Suprapubic skin (tissue), 4 donors: ENCODE data around the gene AFMID. TPM values are rescaled to one million over a fixed set of nuclear protein-coding genes. Genes with fewer than 3 reads are reported as not detected.
"Not testable (repeated sequence)": the region's sequence is repeated elsewhere in the genome, so short reads cannot be mapped to it uniquely, and the experiment has no call there.

Source experiments
- DNase-seq, 2 donors: peaks; one replicate each; pipeline ENCODE4 v3.0.0-alpha.2; 2019; ENCODE audit warnings: low spot score in 2 of 2
- H3K27ac ChIP-seq: fragments of 200-600 bp; sonication (generic); one replicate; pipeline ENCODE4 v1.5.1; 2019
- H3K27me3 ChIP-seq: fragments of 200-600 bp; sonication (generic); one replicate; pipeline ENCODE4 v1.5.1; 2019
- H3K36me3 ChIP-seq: fragments of 200-600 bp; sonication (generic); one replicate; pipeline ENCODE4 v1.5.1; 2019
- H3K4me1 ChIP-seq: fragments of 200-600 bp; sonication (generic); one replicate; pipeline ENCODE4 v1.5.1; 2019
- H3K4me3 ChIP-seq: fragments of 200-600 bp; sonication (generic); one replicate; pipeline ENCODE4 v1.5.1; 2019; ENCODE audit warnings: mild to moderate bottlenecking
- H3K9me3 ChIP-seq: fragments of 200-600 bp; sonication (generic); one replicate; pipeline ENCODE4 v1.5.1; 2019
- CTCF ChIP-seq, 2 donors: fragments of 200-600 bp in 1 of 2; fragments of 450-650 bp in 1 of 2; sonication (generic) in 1 of 2; IDR thresholded peaks; one replicate each; pipeline ENCODE4 v1.5.1; 2016 to 2019; ENCODE audit warnings: antibody characterized with exemption in 2 of 2, mild to moderate bottlenecking in 1 of 2, moderate library complexity in 1 of 2
- EP300 ChIP-seq: sonication (generic); formaldehyde crosslinking; IDR thresholded peaks from one replicate; pipeline ENCODE4 v1.6.1; 2017; ENCODE audit warnings: antibody characterized with exemption
- POLR2A ChIP-seq, 2 donors: fragments of 450-650 bp; IDR thresholded peaks; one replicate each; pipeline ENCODE4 v1.6.1; 2017; ENCODE audit warnings: antibody characterized with exemption in 2 of 2, mild to moderate bottlenecking in 2 of 2, moderate library complexity in 2 of 2
- POLR2AphosphoS5 ChIP-seq, 3 donors: sonication (generic); formaldehyde crosslinking; IDR thresholded peaks; one replicate each; pipeline ENCODE4 v1.6.1; 2017; ENCODE audit warnings: antibody characterized with exemption in 3 of 3
- WGBS: methylation state at CpG from one replicate; pipeline ENCODE4 v1.1.5; 2018; 5-methylcytosine and 5-hydroxymethylcytosine counted together
- total RNA-seq, 4 donors: library from RNA; depleted of rRNA; stranded (reverse); fragments of >200 nt; gene quantifications; one replicate each; pipeline ENCODE4 v1.1.0, GENCODE V29; 2016

Gene AFMID
- total RNA-seq, 4 donors from 2014 or later = 43.9 to 78.3 (median 66.1) TPM

DNA sequence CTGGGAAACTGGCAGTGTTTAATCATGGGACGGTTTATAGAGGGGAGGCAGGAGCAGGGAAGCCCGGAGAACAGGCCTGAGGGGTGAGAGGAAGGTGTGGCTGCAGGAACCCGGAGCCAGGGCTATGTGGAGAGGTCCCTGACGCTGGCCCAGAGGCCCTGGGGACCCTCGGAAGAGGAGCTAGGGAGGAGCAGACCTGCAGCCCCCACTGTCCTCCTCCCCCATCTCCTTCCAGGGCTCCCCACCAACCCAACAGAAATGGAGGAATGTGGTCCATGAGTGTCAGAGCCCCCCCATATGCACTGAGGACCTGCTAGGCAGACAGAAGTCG is 64.6 kb downstream of the AFMID start:
- Histone ChIP-seq H3K9me3 (no peaks in the 10 kb centered on the region), H3K4me3 (no peak overlapping the region), H3K36me3 (no peaks in the 10 kb centered on the region), H3K27me3 (peaks cover 3% of the 10 kb centered on the region), H3K27ac (no peak overlapping the region), H3K4me1 (peaks cover 27% of the 10 kb centered on the region)
- 52% methylated on average over 5 of the region's 6 CpGs for WGBS
- TF ChIP-seq EP300 = no peak
- TF ChIP-seq CTCF (IDR thresholded peaks at IDR 0.05) = no peak
- no peak for TF ChIP-seq POLR2A (IDR thresholded peaks at IDR 0.05)
- no peak for TF ChIP-seq POLR2AphosphoS5 (IDR thresholded peaks at IDR 0.05)
- no peak for DNase-seq

GRCh38 chr17:78252111-78252634 is 65.0 kb downstream of the AFMID start:
- Histone ChIP-seq H3K27ac (no peak overlapping the region), H3K36me3 (no peaks in the 10 kb centered on the region), H3K4me1 (peaks cover 27% of the 10 kb centered on the region), H3K9me3 (no peaks in the 10 kb centered on the region), H3K4me3 (no peak overlapping the region), H3K27me3 (peaks cover 3% of the 10 kb centered on the region)
- 72% methylated on average over 10 of the region's 12 CpGs for WGBS
- TF ChIP-seq EP300 (no peak), POLR2A (IDR thresholded peaks at IDR 0.05) (no peak), POLR2AphosphoS5 (IDR thresholded peaks at IDR 0.05) (no peak), CTCF (IDR thresholded peaks at IDR 0.05) (no peak)
- DNase-seq = no peak

- H3K36me3 ChIP-seq = no peaks in the 10 kb centered on the region
- peaks cover 8% of the 10 kb centered on the region for H3K27me3 ChIP-seq
- no peak for TF ChIP-seq POLR2AphosphoS5 (IDR thresholded peaks at IDR 0.05)
- H3K27ac ChIP-seq = no peak overlapping the region
- H3K9me3 ChIP-seq = no peaks in the 10 kb centered on the region
- no peak overlapping the region for H3K4me3 ChIP-seq
- DNase-seq = no peak
- H3K4me1 ChIP-seq = peaks cover 32% of the 10 kb centered on the region
- 83% methylated on average over 15 of the region's 15 CpGs for WGBS
Measured at GRCh38 chr17:78252701-78253635, 65.8 kb downstream of the AFMID start.

DNA sequence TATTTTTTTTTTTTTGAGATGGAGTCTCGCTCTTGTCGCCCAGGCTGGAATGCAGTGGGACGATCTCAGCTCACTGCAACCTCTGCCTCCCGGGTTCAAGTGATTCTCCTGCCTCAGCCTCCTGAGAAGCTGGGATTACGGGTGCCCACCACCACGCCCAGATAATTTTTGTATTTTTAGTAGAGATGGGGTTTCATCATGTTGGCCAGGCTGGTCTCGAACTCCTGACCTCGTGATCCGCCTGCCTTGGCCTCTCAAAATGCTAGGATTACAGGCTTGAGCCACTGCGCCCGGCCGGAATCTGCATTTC is 66.4 kb downstream of the AFMID start:
- WGBS = 90% methylated on average over 12 of the region's 12 CpGs
- H3K27me3 ChIP-seq = peaks cover 14% of the 10 kb centered on the region
- not testable (repeated sequence) for H3K36me3 ChIP-seq, H3K9me3 ChIP-seq, H3K27ac ChIP-seq, DNase-seq
- peak overlapping the region; percentile 98 for H3K4me3 ChIP-seq
- peaks cover 38% of the 10 kb centered on the region for H3K4me1 ChIP-seq

DNA sequence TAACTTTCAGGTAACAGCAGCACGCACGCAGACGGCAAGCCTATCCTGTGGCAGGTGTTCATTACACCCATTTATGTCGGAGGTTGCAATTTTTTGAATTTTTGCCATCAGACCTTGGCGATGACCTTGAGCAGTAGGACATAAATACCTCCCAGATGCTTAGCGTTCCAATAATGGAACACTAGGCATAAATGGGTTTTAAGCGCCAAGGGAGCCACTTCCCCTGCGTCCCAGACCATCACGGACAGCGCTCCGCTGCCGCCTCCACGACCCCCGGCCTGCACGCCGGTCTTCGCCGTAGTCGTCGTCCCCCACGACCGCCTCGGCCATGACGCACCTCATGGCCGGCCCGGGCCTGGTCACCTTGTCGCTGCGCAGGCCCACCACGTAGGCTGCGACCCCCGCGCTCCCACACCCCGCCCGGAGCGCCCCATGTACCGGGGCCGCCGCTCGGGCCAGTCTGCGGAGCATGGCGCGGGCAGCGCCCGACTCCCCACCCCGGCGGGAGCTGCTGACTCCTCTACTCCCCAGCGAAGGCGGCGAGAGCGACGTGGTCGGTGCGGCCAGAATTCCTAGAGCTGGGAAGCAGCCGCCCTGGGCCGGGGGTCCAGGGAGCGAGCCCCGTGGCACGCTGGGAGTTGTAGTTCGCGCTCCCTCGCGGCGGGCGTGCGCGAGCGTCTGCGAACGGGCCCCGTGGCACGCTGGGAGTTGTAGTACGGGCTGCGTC is 66.9 kb downstream of the AFMID start:
- Histone ChIP-seq H3K4me3 (peak overlapping the region; percentile 98), H3K27ac (peak overlapping the region; percentile 87), H3K4me1 (peaks cover 38% of the 10 kb centered on the region), H3K27me3 (peaks cover 11% of the 10 kb centered on the region), H3K9me3 (no peaks in the 10 kb centered on the region), H3K36me3 (no peaks in the 10 kb centered on the region)
- DNase-seq = peak; percentile 88 to 90
- under 1% methylated on average over 17 of the region's 73 CpGs for WGBS
- TF ChIP-seq POLR2A (IDR thresholded peaks at IDR 0.05) (no peak), EP300 (no peak), POLR2AphosphoS5 (IDR thresholded peaks at IDR 0.05) (no peak), CTCF (IDR thresholded peaks at IDR 0.05) (no peak)

DNA sequence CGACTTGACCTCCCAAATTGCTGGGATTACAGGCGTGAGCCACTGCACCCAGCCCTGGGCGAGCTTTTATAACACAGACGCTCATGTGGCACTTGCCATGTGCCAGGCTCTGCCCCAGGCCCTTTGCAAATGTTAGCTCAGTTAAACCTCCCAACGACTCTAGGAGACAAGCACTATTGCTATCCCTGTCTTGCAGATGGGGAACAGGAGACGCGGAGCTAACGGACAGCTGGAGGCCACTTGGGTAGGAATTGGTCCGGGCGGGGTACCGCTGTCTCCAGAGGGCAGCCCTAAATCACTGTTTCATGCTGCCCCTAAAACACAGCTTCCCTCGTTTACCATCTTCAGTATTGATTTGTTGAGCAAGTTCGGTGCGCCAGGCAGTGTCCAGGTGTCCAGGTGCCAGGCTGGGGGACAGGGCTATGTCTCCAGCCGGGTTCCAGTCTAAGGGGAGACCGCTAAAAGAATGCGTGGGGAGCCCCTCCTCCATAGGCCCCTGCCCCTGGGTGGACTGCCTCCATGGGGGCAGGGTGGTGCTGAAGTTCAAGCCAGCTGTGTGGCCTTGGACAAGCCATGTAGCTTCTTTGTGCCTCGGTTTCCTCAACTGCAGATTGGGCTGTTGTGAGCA is 68.0 kb downstream of the AFMID start:
- WGBS = 89% methylated on average over 17 of the region's 18 CpGs
- H3K4me3 ChIP-seq = no peak overlapping the region
- no peak for DNase-seq
- peaks cover 38% of the 10 kb centered on the region for H3K4me1 ChIP-seq
- peaks cover 11% of the 10 kb centered on the region for H3K27me3 ChIP-seq
- TF ChIP-seq EP300 = no peak
- TF ChIP-seq POLR2A (IDR thresholded peaks at IDR 0.05) = no peak
- TF ChIP-seq CTCF (IDR thresholded peaks at IDR 0.05) = no peak
- no peak for TF ChIP-seq POLR2AphosphoS5 (IDR thresholded peaks at IDR 0.05)
- H3K9me3 ChIP-seq = no peaks in the 10 kb centered on the region
- no peaks in the 10 kb centered on the region for H3K36me3 ChIP-seq
- no peak overlapping the region for H3K27ac ChIP-seq
